ENCODE measurements around the gene SH3BP4.
"Not testable (repeated sequence)": the region's sequence is repeated elsewhere in the genome, so short reads cannot be mapped to it uniquely, and the experiment has no call there.

Gene SH3BP4

DNA sequence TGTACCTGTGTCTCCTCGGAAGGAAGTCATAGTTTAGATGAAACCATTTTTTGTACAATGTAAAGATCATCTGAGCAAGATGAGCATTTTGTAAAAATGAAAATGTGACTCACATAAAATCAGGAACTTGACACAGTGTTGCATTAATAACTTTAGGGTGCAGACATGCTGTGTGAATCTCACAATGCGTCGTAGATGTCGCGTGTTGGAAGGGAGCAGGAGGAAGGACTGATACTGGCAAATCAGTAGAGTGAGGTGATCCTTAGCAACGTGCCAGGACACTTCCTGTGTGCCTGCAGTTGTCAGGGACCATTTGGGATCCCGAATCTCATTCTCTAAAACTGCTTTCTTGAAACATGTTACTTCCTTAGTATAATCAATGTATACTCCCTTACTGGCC is 103.1 kb downstream of the SH3BP4 start:
- no peak for DNase-seq (ENCODE audit: low read depth, low spot score)

DNA sequence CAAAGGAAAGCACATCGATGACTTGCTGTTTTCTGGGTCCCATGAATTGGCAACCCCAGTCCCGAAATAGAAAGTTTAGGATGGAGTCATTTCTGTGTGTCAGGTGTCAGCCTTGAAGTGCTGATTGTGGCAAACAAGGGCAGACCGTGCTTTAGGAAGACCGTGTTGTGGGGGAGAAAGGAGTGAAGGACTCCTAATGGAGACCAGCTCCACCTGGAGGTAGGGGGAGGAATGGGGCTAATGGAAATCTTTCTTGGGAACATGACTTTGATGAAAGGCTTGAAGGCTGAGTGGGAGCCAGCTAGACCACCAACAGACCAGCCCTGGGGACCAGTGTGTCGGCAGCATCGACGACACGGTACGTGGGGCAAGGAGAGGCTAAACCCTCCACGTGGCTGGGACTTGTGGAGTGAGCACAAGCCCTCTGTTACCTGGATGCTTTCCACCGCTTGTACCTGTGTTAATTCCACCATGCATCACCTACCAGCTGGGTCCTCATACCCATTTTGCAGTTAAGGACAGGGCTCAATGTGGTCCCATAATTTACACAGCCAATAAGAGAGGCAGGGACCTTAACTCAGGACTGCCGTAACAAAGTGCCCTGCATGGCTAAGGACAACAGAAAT is 104.2 kb downstream of the SH3BP4 start:
- no peak for DNase-seq (ENCODE audit: low read depth, low spot score)

- DNase-seq (ENCODE audit: low read depth, low spot score) = no peak
These were observed 105.0 kb downstream of the SH3BP4 start for GRCh38 chr2:235056768-235057167.

- not testable (repeated sequence) for DNase-seq (ENCODE audit: low read depth, low spot score)
These were observed 105.8 kb downstream of the SH3BP4 start for GRCh38 chr2:235057616-235058015.

GRCh38 chr2:235059161-235059560 is 107.3 kb downstream of the SH3BP4 start:
- no peak for DNase-seq (ENCODE audit: low read depth, low spot score)

DNA sequence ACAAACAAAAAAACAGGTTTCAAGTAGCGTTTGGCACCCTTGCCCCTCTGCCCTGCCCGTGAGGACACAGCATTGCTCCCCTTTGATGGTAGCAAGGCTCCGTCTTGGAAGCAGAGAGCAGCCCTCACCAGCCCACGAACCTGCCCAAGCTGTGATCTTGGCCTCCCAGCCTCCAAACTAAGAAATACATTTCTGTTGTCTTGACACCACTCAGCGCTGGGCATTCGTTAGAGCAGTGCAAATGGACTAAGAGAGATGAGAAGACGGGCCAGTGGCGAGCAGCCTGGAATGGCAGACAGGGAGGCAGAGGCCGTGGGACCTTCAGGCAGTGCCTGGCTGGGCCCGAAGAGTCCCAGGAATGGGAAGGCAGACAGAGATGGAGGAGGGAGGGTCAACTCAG is 109.8 kb downstream of the SH3BP4 start:
- no peak for DNase-seq (ENCODE audit: low read depth, low spot score)

- DNase-seq (ENCODE audit: low read depth, low spot score) = no peak
These were observed 111.7 kb downstream of the SH3BP4 start for GRCh38 chr2:235063471-235063961.

DNA sequence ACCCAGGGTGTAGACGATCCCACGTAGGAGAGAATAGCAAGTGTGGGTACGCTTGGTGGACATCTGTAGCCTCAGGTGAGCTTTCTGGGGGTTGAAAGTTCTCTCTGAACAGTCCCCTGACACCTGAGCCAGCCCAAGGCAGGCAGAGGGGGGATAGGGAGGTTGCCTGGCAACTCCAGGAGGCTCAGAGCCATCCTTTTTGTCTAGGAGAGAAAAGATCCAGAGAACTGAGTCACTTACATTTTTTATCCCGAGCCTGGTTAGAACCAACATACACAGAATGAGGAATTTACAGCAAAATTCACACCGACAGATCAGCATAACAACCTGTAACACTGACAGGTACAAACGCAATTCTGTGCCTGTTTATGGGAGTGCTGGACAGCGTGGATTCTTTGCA is 113.2 kb downstream of the SH3BP4 start:
- no peak for DNase-seq (ENCODE audit: low read depth, low spot score)

- DNase-seq (ENCODE audit: low read depth, low spot score) = no peak
These were observed 114.7 kb downstream of the SH3BP4 start for GRCh38 chr2:235066490-235066889.

- DNase-seq (ENCODE audit: low read depth, low spot score) = no peak
These were observed 115.1 kb downstream of the SH3BP4 start for GRCh38 chr2:235066895-235067294.

DNA sequence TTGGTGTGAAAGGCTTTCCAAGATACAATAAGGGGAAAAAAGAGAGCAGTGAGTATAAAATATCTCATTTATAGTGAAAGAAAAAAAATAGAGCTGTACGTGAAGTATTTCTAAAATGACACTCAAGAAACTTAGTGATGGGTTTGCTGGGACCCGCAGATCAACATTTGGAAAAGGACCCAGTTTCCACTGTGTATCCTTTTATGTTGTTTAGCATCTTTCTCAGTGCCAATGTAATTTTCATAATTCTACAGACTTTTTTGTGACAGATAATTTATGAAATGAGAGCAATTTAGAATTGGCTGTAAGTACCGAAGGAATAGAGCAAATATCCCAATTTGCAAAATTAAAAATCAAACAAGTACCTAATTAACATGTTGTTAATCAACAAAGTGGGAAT is 116.9 kb downstream of the SH3BP4 start:
- DNase-seq (ENCODE audit: low read depth, low spot score) = no peak

GRCh38 chr2:235070063-235070706 is 118.4 kb downstream of the SH3BP4 start:
- no peak for DNase-seq (ENCODE audit: low read depth, low spot score)

- DNase-seq (ENCODE audit: low read depth, low spot score) = no peak
These were observed 122.1 kb downstream of the SH3BP4 start for GRCh38 chr2:235073868-235074413.

DNA sequence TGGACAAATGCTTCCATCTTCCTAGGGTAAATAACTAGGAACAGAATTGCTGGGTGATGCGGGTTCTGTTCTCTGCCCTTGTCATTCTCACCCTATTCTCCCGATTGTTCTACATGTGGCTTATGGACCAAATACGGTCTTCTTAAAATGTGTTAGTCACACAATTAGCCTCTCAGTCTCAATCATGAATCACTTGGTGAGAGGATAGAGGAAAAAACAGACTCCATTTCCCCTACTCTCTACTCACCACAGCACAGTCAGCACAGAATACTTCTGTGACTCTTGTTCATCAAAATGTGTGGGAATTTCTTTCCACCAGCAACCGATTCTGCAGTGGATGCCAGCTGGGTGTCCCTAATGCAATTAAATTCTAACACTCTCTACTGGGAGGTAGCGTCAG is 125.2 kb downstream of the SH3BP4 start:
- DNase-seq (ENCODE audit: low read depth, low spot score) = no peak

DNA sequence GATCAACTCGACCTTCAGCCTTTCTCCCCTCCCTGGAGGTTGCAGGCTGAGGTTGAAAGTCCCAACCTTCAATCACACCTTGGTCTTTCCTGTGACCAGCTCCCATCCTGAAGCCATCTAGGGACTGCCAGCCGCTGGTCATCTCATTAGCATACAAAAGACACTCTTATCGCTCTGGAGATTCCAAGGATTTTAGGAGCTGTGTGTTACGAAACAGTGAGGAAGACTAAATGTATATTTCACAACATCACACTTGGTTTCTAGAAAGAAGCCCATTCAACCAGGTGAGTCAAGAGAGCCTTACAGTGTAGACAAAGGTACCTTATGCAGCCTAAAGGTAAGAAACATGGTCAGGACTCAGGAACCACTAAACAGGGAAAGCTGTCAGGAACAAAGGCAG is 126.4 kb downstream of the SH3BP4 start:
- DNase-seq (ENCODE audit: low read depth, low spot score) = no peak

DNA sequence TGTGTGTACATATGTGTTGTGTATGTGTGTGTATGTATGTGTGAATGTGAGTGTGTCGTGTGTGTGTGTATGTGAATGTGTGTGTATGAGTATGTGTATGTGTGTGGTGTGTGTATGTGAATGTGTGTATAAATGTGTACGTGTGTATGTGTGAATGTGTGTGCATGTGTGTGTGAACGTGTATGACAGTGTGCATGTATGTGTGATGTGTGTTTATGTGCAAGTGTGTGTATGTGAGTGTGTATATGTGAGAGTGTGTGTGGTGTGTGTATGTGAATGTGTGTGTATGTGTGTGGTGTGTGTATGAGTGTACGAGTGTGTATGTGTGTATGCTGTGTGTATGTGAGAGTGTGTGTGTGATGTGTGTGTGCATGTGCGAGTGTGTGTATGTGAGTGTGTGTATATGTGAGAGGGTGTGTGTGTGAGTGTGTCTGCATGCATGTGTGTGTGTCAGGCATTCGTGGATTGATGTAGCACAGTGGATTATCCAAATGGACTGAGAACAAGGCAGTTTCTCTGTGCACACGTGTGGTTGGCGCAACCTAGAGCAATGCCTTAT is 127.2 kb downstream of the SH3BP4 start:
- no peak for DNase-seq (ENCODE audit: low read depth, low spot score)

- DNase-seq (ENCODE audit: low read depth, low spot score) = no peak
These were observed 128.3 kb downstream of the SH3BP4 start for GRCh38 chr2:235080101-235080500.

GRCh38 chr2:235082578-235083338 is 130.9 kb downstream of the SH3BP4 start:
- DNase-seq (ENCODE audit: low read depth, low spot score) = no peak

- no peak for DNase-seq (ENCODE audit: low read depth, low spot score)
These were observed 132.0 kb downstream of the SH3BP4 start for GRCh38 chr2:235083822-235084221.

GRCh38 chr2:235084424-235084823 is 132.6 kb downstream of the SH3BP4 start:
- no peak for DNase-seq (ENCODE audit: low read depth, low spot score)

DNA sequence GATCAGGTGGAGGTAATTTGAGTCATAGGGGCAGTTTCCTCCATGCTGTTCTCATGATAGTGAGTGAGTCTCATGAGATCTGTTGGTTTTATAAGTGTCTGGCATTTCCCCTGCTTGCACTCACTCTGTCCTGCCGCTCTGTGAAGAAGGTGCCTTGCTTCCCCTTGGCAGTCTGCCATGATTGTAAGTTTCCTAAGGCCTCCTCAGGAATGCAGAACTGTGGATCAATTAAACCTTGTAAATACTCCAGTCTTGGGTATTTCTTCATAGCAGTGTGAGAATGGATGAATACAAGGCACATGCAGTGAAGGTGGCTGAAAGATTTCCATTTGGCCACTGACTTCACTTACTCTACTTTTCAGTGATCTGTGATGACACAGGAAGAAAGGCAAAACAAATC is 133.7 kb downstream of the SH3BP4 start:
- no peak for DNase-seq (ENCODE audit: low read depth, low spot score)

All from activated naive CD8-positive, alpha-beta T cell treated with anti-CD3 and anti-CD28 coated beads, Interleukin-2, amount 50 U/mL, for 16 hours (primary cell).